Measurements from ENCODE around the gene GBGT1.

DNA sequence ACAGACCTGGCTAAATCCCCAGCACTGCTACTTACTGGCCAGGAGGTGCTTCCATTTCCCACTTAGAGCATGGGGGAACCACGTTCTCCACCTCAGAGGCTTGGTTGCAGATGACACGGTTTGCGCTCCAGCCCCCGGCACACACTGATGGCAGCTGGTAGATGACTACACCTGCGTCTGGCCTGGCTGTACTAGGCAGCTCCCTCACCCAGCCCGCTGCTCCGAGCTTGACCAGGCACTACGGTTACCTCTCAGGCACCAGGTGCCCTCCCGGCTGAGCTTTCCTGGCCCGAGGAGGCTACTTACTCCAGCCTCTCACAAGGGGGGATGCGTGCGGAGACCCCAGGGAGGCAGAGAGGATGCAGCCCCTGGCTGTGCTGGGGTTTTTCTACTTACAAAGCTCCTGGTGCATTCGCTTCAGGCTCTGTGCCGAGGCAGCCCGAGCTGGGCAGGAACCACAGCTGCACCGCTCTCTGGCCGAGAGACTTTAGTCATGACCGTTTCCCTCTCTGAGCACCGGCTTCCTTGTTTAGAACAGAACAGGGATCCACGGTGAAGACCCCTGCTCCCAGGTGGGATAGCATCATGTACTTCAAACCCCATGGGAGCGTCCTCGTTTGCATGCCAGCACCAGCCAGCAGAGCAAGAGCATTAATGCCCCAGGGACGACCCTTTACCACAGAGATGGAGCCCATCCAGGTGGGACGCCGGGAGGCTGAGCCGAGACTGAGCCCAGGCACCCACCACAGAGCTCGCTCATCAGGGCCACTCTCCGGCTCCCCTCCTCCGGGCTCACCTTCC is 7.6 kb upstream of the GBGT1 start:
- TF ChIP-seq, protein P1, sequence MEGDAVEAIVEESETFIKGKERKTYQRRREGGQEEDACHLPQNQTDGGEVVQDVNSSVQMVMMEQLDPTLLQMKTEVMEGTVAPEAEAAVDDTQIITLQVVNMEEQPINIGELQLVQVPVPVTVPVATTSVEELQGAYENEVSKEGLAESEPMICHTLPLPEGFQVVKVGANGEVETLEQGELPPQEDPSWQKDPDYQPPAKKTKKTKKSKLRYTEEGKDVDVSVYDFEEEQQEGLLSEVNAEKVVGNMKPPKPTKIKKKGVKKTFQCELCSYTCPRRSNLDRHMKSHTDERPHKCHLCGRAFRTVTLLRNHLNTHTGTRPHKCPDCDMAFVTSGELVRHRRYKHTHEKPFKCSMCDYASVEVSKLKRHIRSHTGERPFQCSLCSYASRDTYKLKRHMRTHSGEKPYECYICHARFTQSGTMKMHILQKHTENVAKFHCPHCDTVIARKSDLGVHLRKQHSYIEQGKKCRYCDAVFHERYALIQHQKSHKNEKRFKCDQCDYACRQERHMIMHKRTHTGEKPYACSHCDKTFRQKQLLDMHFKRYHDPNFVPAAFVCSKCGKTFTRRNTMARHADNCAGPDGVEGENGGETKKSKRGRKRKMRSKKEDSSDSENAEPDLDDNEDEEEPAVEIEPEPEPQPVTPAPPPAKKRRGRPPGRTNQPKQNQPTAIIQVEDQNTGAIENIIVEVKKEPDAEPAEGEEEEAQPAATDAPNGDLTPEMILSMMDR (IDR thresholded peaks at IDR 0.05), result no peak
- TF ChIP-seq POLR2A (IDR thresholded peaks at IDR 0.05), result no peak

Measured in breast epithelium (tissue), 3 donors.